AG04450 (cell line): ENCODE data around the gene AZU1. TPM values are rescaled to one million over a fixed set of nuclear protein-coding genes. Genes with fewer than 3 reads are reported as not detected.
"Not testable (repeated sequence)": the region's sequence is repeated elsewhere in the genome, so short reads cannot be mapped to it uniquely, and the experiment has no call there.

ENCODE experiments used
- CTCF ChIA-PET: fragments of 300-600, 350-600 bp; formaldehyde crosslinking; extraction: SDS; loops from one replicate; lab custom pipeline; 2022; ENCODE audit warnings: antibody characterized with exemption, inconsistent platforms; lab: Charles Lee
- POLR2A ChIA-PET: fragments of 350-600 bp; formaldehyde crosslinking; extraction: SDS; loops from one replicate; lab custom pipeline; 2021; ENCODE audit warnings: antibody characterized with exemption, inconsistent platforms; lab: Yijun Ruan, JAX
- DNase-seq: peaks from one replicate; pipeline ENCODE4 v3.0.0-alpha.2; 2011; ENCODE audit warnings: low read depth, low spot score
- H3K27ac ChIP-seq: one replicate; pipeline ENCODE4 v1.5.1; 2012; ENCODE audit warnings: low read depth, low read length, control low read depth
- H3K27me3 ChIP-seq: one replicate; pipeline ENCODE4 v1.6.0; 2012; ENCODE audit warnings: low read length; ENCODE audit not compliant: control insufficient read depth, insufficient read depth
- H3K4me3 ChIP-seq: 2 replicates; pipeline ENCODE4 v1.5.1; 2011; ENCODE audit warnings: mild to moderate bottlenecking, low read depth, low read length, control low read depth
- H3K9me3 ChIP-seq: 2 replicates; pipeline ENCODE4 v1.5.1; 2012; ENCODE audit warnings: low read length; ENCODE audit not compliant: control insufficient read depth, insufficient read depth
- polyA plus RNA-seq: library from polyadenylated mRNA; depleted of rRNA; stranded (reverse); fragments of >200 nt; gene quantifications from 2 replicates; pipeline ENCODE4 v1.2.3, GENCODE V29; 2011
- TF ChIP-seq, protein P1 (sequence below): IDR thresholded peaks from 2 replicates; pipeline ENCODE4 v1.5.1; 2011; ENCODE audit warnings: low read depth, low read length, control low read depth, inconsistent platforms

AZU1 gene
- polyA plus RNA-seq, 1 experiment = 0.04 TPM

DNA sequence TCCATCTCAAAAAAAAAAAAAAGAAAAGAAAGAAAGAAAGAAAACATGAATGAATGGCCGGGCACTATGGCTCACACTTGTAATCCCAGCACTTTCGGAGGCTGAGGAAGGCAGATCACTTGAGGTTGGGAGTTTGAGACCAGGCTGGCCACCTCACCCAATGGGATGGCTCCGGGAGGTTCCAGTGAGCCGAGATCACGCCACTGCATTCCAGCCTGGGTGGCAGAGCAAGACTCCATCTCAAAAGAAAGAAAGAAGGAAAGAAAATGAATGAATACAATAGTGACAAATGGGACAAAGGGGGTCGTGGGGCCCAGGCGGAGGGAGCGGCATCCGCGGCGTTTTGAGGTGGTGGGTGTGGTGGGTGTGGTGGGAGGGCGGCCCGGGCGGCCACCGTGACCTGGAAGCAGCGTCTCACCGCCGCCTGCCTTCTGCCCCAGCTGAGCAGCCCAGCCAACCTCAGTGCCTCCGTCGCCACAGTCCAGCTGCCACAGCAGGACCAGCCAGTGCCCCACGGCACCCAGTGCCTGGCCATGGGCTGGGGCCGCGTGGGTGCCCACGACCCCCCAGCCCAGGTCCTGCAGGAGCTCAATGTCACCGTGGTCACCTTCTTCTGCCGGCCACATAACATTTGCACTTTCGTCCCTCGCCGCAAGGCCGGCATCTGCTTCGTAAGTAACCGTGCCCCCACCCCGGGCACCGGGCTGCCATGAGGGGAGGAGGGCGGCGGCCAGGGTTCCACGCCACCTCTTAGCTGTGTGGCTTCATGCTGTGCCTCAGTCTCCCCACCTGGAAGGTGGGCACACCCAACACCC lies 18.3 kb downstream of the AZU1 start:
- CTCF ChIA-PET = interaction anchor here (1.1 kb wide), 1 partner anchor 76 kb away, joined by 5 read pairs; no protein-coding TSS in a partner anchor
- DNase-seq = no peak
- POLR2A ChIA-PET = interaction anchor here (0.6 kb wide), 1 partner anchor 44 kb away, joined by 13 read pairs; no protein-coding TSS in a partner anchor
- H3K4me3 ChIP-seq = no peak overlapping the region
- H3K27me3 ChIP-seq = peaks cover 26% of the 10 kb centered on the region
- no peak overlapping the region for H3K27ac ChIP-seq
- no peaks in the 10 kb centered on the region; the same call in 1 of the 2 replicates for H3K9me3 ChIP-seq
- TF ChIP-seq, protein P1, sequence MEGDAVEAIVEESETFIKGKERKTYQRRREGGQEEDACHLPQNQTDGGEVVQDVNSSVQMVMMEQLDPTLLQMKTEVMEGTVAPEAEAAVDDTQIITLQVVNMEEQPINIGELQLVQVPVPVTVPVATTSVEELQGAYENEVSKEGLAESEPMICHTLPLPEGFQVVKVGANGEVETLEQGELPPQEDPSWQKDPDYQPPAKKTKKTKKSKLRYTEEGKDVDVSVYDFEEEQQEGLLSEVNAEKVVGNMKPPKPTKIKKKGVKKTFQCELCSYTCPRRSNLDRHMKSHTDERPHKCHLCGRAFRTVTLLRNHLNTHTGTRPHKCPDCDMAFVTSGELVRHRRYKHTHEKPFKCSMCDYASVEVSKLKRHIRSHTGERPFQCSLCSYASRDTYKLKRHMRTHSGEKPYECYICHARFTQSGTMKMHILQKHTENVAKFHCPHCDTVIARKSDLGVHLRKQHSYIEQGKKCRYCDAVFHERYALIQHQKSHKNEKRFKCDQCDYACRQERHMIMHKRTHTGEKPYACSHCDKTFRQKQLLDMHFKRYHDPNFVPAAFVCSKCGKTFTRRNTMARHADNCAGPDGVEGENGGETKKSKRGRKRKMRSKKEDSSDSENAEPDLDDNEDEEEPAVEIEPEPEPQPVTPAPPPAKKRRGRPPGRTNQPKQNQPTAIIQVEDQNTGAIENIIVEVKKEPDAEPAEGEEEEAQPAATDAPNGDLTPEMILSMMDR = no peak

DNA sequence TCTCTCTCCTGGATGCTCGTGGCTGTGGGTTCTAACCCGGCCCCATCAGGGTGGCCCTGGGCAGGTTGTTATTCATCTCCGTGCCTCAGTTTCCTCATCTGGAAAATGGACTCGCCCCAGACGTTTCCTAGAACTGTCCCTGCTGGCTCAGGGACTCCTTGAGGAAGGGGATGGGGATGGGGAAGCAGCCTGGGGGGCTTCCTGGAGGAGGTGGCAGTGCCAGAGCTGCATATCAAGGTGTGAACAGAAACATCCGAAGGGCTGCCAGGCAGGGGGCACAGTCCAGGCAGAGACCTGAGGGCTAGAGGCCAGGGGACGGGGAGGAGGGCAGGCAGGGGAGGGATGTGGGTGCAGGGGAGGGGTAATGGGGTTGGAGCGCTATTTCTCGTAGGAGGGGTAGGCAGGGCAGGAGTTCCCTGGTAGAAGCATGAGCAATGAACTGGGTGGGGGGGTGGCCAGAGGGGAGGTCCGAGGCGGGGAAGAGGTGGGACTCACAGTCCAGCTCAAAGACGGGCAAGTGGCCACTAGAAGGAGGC lies 20.8 kb downstream of the AZU1 start:
- Histone ChIP-seq H3K9me3 (no peaks in the 10 kb centered on the region; the same call in 1 of the 2 replicates), H3K4me3 (no peak overlapping the region), H3K27me3 (peaks cover 33% of the 10 kb centered on the region), H3K27ac (no peak overlapping the region)
- ChIA-PET CTCF (interaction anchor here (0.9 kb wide), 1 partner anchor 153 kb away, joined by 3 read pairs; no protein-coding TSS in a partner anchor), POLR2A (interaction anchor here (0.7 to 2.0 kb wide), 2 partner anchors 46 to 149 kb away, joined by 3 to 5 read pairs; no protein-coding TSS in a partner anchor)
- TF ChIP-seq, protein P1 = no peak
- DNase-seq = no peak

DNA sequence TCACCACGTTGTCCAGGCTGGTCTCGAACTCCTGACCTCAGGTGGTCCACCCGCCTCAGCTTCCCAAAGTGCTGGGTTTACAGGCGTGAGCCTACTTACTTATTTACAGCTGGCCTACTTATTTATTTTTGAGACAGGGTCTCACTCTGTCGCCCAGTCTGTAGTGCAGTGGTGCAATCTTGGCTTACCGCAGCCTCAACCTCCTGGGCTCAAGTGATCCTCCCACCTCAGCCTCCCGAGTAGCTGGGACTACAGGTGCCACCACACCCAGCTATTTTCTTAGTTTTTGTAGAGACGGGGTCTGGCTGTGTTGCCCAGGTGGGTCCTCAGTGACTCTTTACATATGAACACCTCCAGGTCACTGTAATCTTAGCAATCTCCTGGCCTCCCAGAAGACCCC lies 21.6 kb downstream of the AZU1 start:
- CTCF ChIA-PET = interaction anchor here (0.5 to 0.9 kb wide), 2 partner anchors 9 to 152 kb away, joined by 3 to 4 read pairs; no protein-coding TSS in a partner anchor
- DNase-seq, H3K27ac ChIP-seq, H3K9me3 ChIP-seq, H3K4me3 ChIP-seq: not testable (repeated sequence)
- peaks cover 28% of the 10 kb centered on the region for H3K27me3 ChIP-seq
- POLR2A ChIA-PET = interaction anchor here (2.0 kb wide), 1 partner anchor 46 kb away, joined by 5 read pairs; no protein-coding TSS in a partner anchor

DNA sequence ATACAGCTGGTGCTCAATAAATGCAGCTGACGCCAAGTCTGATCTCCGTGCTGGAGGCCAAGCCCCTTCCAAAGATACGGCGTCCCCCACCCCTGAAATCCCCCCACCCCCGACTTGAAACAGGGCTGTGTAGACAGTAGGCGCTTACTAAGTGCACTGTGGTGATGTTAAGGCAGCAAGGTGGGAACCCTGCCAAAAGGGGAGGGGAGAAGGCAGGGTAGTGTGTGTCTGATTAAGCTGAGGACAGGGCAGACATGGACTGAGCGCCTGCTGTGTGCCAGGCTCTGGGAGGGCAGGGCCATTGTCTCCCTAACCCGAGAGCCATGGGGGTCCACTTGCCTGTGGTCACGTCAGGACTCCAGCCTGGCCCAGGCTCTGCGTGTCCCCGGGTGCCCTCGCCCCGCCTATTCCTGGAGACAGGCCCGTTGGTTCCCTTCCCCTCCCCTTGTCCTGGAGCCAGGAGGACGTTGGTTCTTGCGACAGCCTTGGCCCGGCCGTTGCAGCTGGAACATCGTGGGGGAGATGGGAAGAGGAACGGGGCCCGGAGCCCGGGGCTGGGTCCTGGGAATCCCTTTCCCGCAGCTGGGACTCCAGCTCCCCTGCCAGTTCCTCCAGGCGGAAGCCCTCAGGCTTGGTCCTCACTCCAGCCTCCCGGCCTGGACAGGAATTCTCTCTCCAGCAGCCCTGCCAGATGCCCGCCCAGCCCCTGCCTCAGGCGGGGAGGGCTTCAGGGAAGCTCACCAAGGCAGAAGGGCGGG lies 22.8 kb downstream of the AZU1 start:
- Histone ChIP-seq H3K4me3 (peak overlapping the region; percentile 7; the same call in 1 of the 2 replicates), H3K27me3 (peaks cover 23% of the 10 kb centered on the region), H3K27ac (peak overlapping the region; percentile 82), H3K9me3 (no peaks in the 10 kb centered on the region; the same call in 1 of the 2 replicates)
- ChIA-PET CTCF (interaction anchor here (0.5 to 1.1 kb wide), 2 partner anchors 80 to 331 kb away, joined by 5 to 9 read pairs; no protein-coding TSS in a partner anchor), POLR2A (interaction anchor here (0.5 to 1.2 kb wide), 5 partner anchors 9 to 134 kb away, joined by 3 to 8 read pairs (median 6); partner anchors contain the start of gene WDR18)
- DNase-seq = peak; percentile 56
- TF ChIP-seq, protein P1 = no peak

DNA sequence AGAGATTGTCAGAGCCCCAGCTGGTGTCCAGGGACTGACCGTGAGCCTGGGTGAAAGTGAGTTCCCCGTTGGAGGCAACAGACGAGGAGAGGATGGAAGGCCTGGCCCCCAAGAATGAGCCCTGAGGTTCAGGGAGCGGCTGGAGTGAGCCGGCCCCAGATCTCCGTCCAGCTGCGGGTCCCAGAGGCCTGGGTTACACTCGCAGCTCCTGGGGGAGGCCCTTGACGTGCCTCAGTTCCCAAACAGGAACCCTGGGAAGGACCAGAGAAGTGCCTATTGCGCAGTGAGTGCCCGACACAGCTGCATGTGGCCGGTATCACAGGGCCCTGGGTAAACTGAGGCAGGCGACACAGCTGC lies 23.3 kb downstream of the AZU1 start:
- DNase-seq = no peak
- ChIA-PET CTCF (interaction anchor here (1.1 kb wide), 1 partner anchor 81 kb away, joined by 9 read pairs; no protein-coding TSS in a partner anchor), POLR2A (interaction anchor here (0.5 to 1.2 kb wide), 5 partner anchors 9 to 133 kb away, joined by 3 to 8 read pairs (median 6); partner anchors contain the start of gene WDR18)
- peak overlapping the region; percentile 82 for H3K27ac ChIP-seq
- TF ChIP-seq, protein P1 = no peak
- H3K27me3 ChIP-seq = peaks cover 23% of the 10 kb centered on the region
- H3K4me3 ChIP-seq = peak overlapping the region; percentile 7; the same call in 1 of the 2 replicates
- no peaks in the 10 kb centered on the region; the same call in 1 of the 2 replicates for H3K9me3 ChIP-seq
